IMR-90 (cell line): Measurements from ENCODE around the gene LIMCH1. TPM values are rescaled to one million over a fixed set of nuclear protein-coding genes. Genes with fewer than 3 reads are reported as not detected.

Experiments used
- ATAC-seq: fragments of 200-7000 bp; cut with Tn5 transposase; 2 replicates; pipeline ENCODE4 v1.9.1; 2020; ENCODE audit warnings: low read depth, mild to moderate bottlenecking, moderate library complexity
- BruUV-seq: library from RNA; stranded (reverse); fragments of 400-500 nt; replicated peaks from 2 replicates; lab custom pipeline; 2021; lab: Mats Ljungman, UMichigan
- CTCF ChIA-PET: fragments of 300-600 bp; formaldehyde crosslinking; extraction: SDS; loops from one replicate; lab custom pipeline; 2021; ENCODE audit warnings: antibody characterized with exemption; lab: Yijun Ruan, JAX
- POLR2A ChIA-PET: fragments of 300-600 bp; sonication (Branson Sonifier 250); formaldehyde crosslinking; loops from one replicate; lab custom pipeline; 2022; ENCODE audit warnings: antibody characterized with exemption; ENCODE audit not compliant: unreplicated experiment; lab: Charles Lee
- DNase-seq: peaks from one replicate; pipeline ENCODE4 v3.0.0; 2013
- H2AFZ ChIP-seq: replicated peaks from 2 replicates; pipeline ENCODE3; 2013; ENCODE audit warnings: low read length, mild to moderate bottlenecking; ENCODE audit not compliant: poor library complexity
- H2AK5ac ChIP-seq: 2 replicates; pipeline ENCODE4 v1.6.1; 2013; ENCODE audit warnings: low read depth, low read length, inconsistent platforms
- H2AK9ac ChIP-seq: replicated peaks from 2 replicates; pipeline ENCODE3; 2013; ENCODE audit warnings: mild to moderate bottlenecking, low read depth, low read length, moderate library complexity; ENCODE audit not compliant: poor library complexity
- H2BK120ac ChIP-seq: 2 replicates; pipeline ENCODE4 v1.6.1; 2013; ENCODE audit warnings: low read depth, low read length, inconsistent platforms
- H2BK15ac ChIP-seq: 3 replicates; pipeline ENCODE4 v1.6.1; 2013; ENCODE audit warnings: low read depth, low read length, inconsistent platforms
- H2BK20ac ChIP-seq: 2 replicates; pipeline ENCODE4 v1.6.1; 2013; ENCODE audit warnings: low read depth, mild to moderate bottlenecking, inconsistent platforms, low read length, moderate library complexity
- H2BK5ac ChIP-seq: 2 replicates; pipeline ENCODE4 v1.6.1; 2013; ENCODE audit warnings: mild to moderate bottlenecking, low read depth, low read length, inconsistent platforms; ENCODE audit not compliant: poor library complexity, severe bottlenecking
- H3K14ac ChIP-seq: replicated peaks from 2 replicates; pipeline ENCODE4 v1.6.1; 2013; ENCODE audit warnings: low read depth, low read length, inconsistent platforms
- H3K18ac ChIP-seq: 2 replicates; pipeline ENCODE4 v1.6.1; 2013; ENCODE audit warnings: low read depth, low read length, control low read depth
- H3K23ac ChIP-seq: 2 replicates; pipeline ENCODE4 v1.6.1; 2013; ENCODE audit warnings: low read depth, low read length, inconsistent platforms
- H3K27ac ChIP-seq: 2 replicates; pipeline ENCODE4 v1.5.1; 2013; ENCODE audit warnings: mild to moderate bottlenecking, control low read depth, low read length; ENCODE audit not compliant: insufficient read depth
- H3K27me3 ChIP-seq: 2 replicates; pipeline ENCODE4 v1.6.1; 2013; ENCODE audit warnings: low read length; ENCODE audit not compliant: control insufficient read depth, insufficient read depth
- H3K36me3 ChIP-seq: 2 replicates; pipeline ENCODE4 v1.6.1; 2013; ENCODE audit warnings: low read length, mixed read lengths; ENCODE audit not compliant: control insufficient read depth, insufficient read depth
- H3K4ac ChIP-seq: 2 replicates; pipeline ENCODE4 v1.6.1; 2013; ENCODE audit warnings: low read depth, low read length, inconsistent platforms
- H3K4me1 ChIP-seq: 2 replicates; pipeline ENCODE4 v1.6.1; 2013; ENCODE audit warnings: low read length, mixed read lengths; ENCODE audit not compliant: control insufficient read depth, insufficient read depth
- H3K4me2 ChIP-seq: 2 replicates; pipeline ENCODE4 v1.6.1; 2013; ENCODE audit warnings: low read depth, mild to moderate bottlenecking, control low read depth, low read length, moderate library complexity
- H3K4me3 ChIP-seq: 2 replicates; pipeline ENCODE4 v1.5.1; 2013; ENCODE audit warnings: low read depth, mild to moderate bottlenecking, control low read depth, low read length, moderate library complexity; ENCODE audit not compliant: insufficient read depth
- H3K56ac ChIP-seq: 2 replicates; pipeline ENCODE4 v1.6.1; 2013; ENCODE audit warnings: low read length, inconsistent platforms; ENCODE audit not compliant: insufficient read depth; ENCODE audit errors: extremely low read depth
- H3K79me1 ChIP-seq, 2 experiments: 2 replicates each; pipeline ENCODE4 v1.6.1; 2013; ENCODE audit warnings: low read length in 2 of 2, inconsistent platforms in 1 of 2, low read depth in 1 of 2
- H3K9ac ChIP-seq: 2 replicates; pipeline ENCODE4 v1.6.1; 2013; ENCODE audit warnings: low read depth, low read length, control low read depth
- H3K9me1 ChIP-seq: 2 replicates; pipeline ENCODE4 v1.6.1; 2013; ENCODE audit warnings: low read length, inconsistent platforms; ENCODE audit not compliant: insufficient read depth
- H3K9me3 ChIP-seq: 2 replicates; pipeline ENCODE4 v1.6.1; 2013; ENCODE audit warnings: low read length; ENCODE audit not compliant: control insufficient read depth, insufficient read depth
- H4K20me1 ChIP-seq: 2 replicates; pipeline ENCODE4 v1.6.1; 2013; ENCODE audit warnings: low read length, inconsistent platforms; ENCODE audit not compliant: insufficient read depth
- H4K5ac ChIP-seq: 2 replicates; pipeline ENCODE4 v1.6.1; 2013; ENCODE audit warnings: mild to moderate bottlenecking, low read depth, low read length, control low read depth
- H4K8ac ChIP-seq, 2 experiments: 2 replicates each; pipeline ENCODE4 v1.6.1; 2013; ENCODE audit warnings: low read depth in 2 of 2, low read length in 2 of 2, control low read depth in 1 of 2, inconsistent platforms in 1 of 2
- H4K91ac ChIP-seq: 2 replicates; pipeline ENCODE4 v1.6.1; 2013; ENCODE audit warnings: low read depth, low read length, inconsistent platforms; ENCODE audit not compliant: insufficient read depth
- MAFK ChIP-seq: IDR thresholded peaks from 2 replicates; pipeline ENCODE4 v1.6.1; 2012; ENCODE audit warnings: low read depth, low read length, improper control_type of control experiment
- POLR2A ChIP-seq: IDR thresholded peaks from 2 replicates; pipeline ENCODE4 v1.6.1; 2012; ENCODE audit warnings: mild to moderate bottlenecking, low read depth, low read length
- WGBS, 2 experiments: methylation state at CpG; one replicate each; pipeline versions ENCODE4 v1.1.5 to v1.1.7; 2013; ENCODE audit warnings: missing lambda C conversion rate in 2 of 2; ENCODE audit not compliant: insufficient read length in 1 of 2; ENCODE audit errors: extremely low coverage in 2 of 2; 5-methylcytosine and 5-hydroxymethylcytosine counted together
- dilution Hi-C: fragments of 300-500 bp; cut with HindIII; formaldehyde crosslinking; loops from one replicate; pipeline ENCODE4 v1.14.3; 2018; ENCODE audit warnings: low sequenced_read_pairs; ENCODE audit not compliant: unreplicated experiment
- in situ Hi-C: fragments of 300-500 bp; cut with MboI; formaldehyde crosslinking; loops from 3 replicates; pipeline ENCODE4 v1.14.3; 2019; ENCODE audit warnings: low sequenced_read_pairs, inconsistent platforms, mixed read lengths
- intact Hi-C: fragments of 100-400 bp; cut with micrococcal nuclease; formaldehyde crosslinking; loops from 2 replicates; pipeline ENCODE4 v1.10.0; 2022
- polyA plus RNA-seq, 3 experiments: library from polyadenylated mRNA; depleted of rRNA; stranded (reverse); fragments of >200 nt; gene quantifications; 2 replicates each; pipeline ENCODE4 v1.2.3, GENCODE V29; 2012; ENCODE audit warnings: low replicate concordance in 1 of 3
- total RNA-seq: library from RNA; depleted of rRNA; stranded (reverse); fragments of >200 nt; gene quantifications from 2 replicates; pipeline ENCODE4 v1.2.3, GENCODE V29; 2012

LIMCH1 gene
- total and polyA plus RNA-seq, 2 of the 4 experiments (the other 2 are of a cell fraction) = 0.89 to 2.9 TPM

DNA sequence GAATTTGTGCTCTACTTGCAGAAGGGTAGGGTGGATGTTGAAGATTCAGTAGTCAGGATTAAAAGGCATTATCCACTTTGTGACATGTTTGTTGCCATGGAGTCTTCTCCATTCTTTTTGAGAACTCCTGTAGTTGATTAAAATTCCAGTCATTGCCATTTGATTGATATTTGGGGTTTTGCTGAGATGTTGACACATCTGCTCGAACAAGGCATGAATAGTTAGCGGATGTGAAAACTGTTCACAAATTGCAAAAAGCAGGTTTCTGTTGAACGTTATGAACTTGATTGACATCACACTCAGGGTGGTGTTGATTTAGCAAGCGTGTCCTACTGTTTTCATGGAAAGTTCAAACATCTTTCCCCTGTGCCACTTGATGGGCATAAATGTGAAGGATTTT is 16.9 kb downstream of the LIMCH1 start:
- no peak overlapping the region for H2BK20ac ChIP-seq
- H3K27ac ChIP-seq = no peak overlapping the region
- H4K5ac ChIP-seq = no peak overlapping the region
- H2AK5ac ChIP-seq = no peak overlapping the region
- H2AK9ac ChIP-seq = no peak overlapping the region
- H3K27me3 ChIP-seq = 0 out of 2 replicates have a peak, but pooled peaks cover 3% of the 10 kb centered on the region
- POLR2A ChIA-PET = no interaction called here
- no peak overlapping the region for H2BK5ac ChIP-seq
- in situ Hi-C loops = no loop called here
- DNase-seq (no peak), ATAC-seq (no peak)
- dilution Hi-C loops = no loop called here
- intact Hi-C loops = no loop called here
- no peak overlapping the region for H3K9ac ChIP-seq
- H3K23ac ChIP-seq = no peak overlapping the region
- BruUV-seq = no TSS peak
- no peak overlapping the region for H3K56ac ChIP-seq
- no CpG with 5 or more reads among the region's 4 CpGs for WGBS, 2 experiments
- no peaks in the 10 kb centered on the region for H3K79me1 ChIP-seq
- no peaks in the 10 kb centered on the region for H3K9me3 ChIP-seq
- H2BK15ac ChIP-seq = no peak overlapping the region
- H4K91ac ChIP-seq = no peak overlapping the region
- no peaks in the 10 kb centered on the region for H3K4me1 ChIP-seq
- no peak overlapping the region for H3K4ac ChIP-seq
- H3K4me2 ChIP-seq = no peak overlapping the region
- CTCF ChIA-PET = interaction anchor here (0.6 kb wide), 1 partner anchor 687 kb away, joined by 3 read pairs; no protein-coding TSS in a partner anchor
- H3K4me3 ChIP-seq = no peak overlapping the region
- H4K8ac ChIP-seq = no peak overlapping the region
- no peaks in the 10 kb centered on the region for H3K36me3 ChIP-seq
- no peak overlapping the region for H2AFZ ChIP-seq
- TF ChIP-seq MAFK (no peak), POLR2A (no peak)
- H3K9me1 ChIP-seq = no peaks in the 10 kb centered on the region
- H3K18ac ChIP-seq = no peak overlapping the region
- H2BK120ac ChIP-seq = no peak overlapping the region
- no peak overlapping the region for H3K14ac ChIP-seq
- no peaks in the 10 kb centered on the region for H4K20me1 ChIP-seq
